Neutrophil (primary cell): ENCODE data around the gene HTR4.

ENCODE experiments used
- H3K27ac ChIP-seq: fragments of 200-600 bp; sonication (generic); 2 replicates; pipeline ENCODE4 v1.5.1; 2016; ENCODE audit warnings: mild to moderate bottlenecking, moderate library complexity
- H3K27me3 ChIP-seq: fragments of 200-600 bp; sonication (generic); 2 replicates; pipeline ENCODE4 v1.6.0; 2016; ENCODE audit warnings: mild to moderate bottlenecking
- H3K36me3 ChIP-seq: fragments of 200-600 bp; sonication (generic); 2 replicates; pipeline ENCODE4 v1.5.1; 2017
- H3K4me1 ChIP-seq, 2 experiments: fragments of 200-600 bp in 1 of 2; sonication (generic) in 1 of 2; 1 replicate in 1 of 2; 2 replicates in 1 of 2; pipeline versions ENCODE4 v1.5.1 to v1.6.1; 2013 to 2016; ENCODE audit warnings: low read depth in 1 of 2, low read length in 1 of 2, mild to moderate bottlenecking in 1 of 2, moderate library complexity in 1 of 2; ENCODE audit not compliant: control insufficient read depth in 1 of 2, insufficient read depth in 1 of 2
- H3K4me3 ChIP-seq, 2 experiments: fragments of 200-600 bp in 1 of 2; sonication (generic) in 1 of 2; 1 replicate in 1 of 2; 2 replicates in 1 of 2; pipeline ENCODE4 v1.5.1; 2013 to 2016; ENCODE audit warnings: low read depth in 1 of 2, low read length in 1 of 2, mild to moderate bottlenecking in 1 of 2, moderate library complexity in 1 of 2
- H3K9me3 ChIP-seq: fragments of 200-600 bp; sonication (generic); 2 replicates; pipeline ENCODE4 v1.5.1; 2016
- CTCF ChIP-seq: fragments of 200-600 bp; sonication (generic); IDR thresholded peaks from 2 replicates; pipeline ENCODE4 v1.5.1; 2016; ENCODE audit warnings: antibody characterized with exemption

Gene HTR4

GRCh38 chr5:148584103-148584502, 70.2 kb downstream of the HTR4 start:
- no peak overlapping the region for H3K4me3 ChIP-seq
- H3K27me3 ChIP-seq = no peaks in the 10 kb centered on the region
- H3K4me1 ChIP-seq = no peaks in the 10 kb centered on the region
- no peaks in the 10 kb centered on the region for H3K36me3 ChIP-seq
- H3K27ac ChIP-seq = no peak overlapping the region
- no peak for TF ChIP-seq CTCF
- no peaks in the 10 kb centered on the region for H3K9me3 ChIP-seq

- Histone ChIP-seq H3K4me1 (no peaks in the 10 kb centered on the region), H3K27ac (no peak overlapping the region), H3K27me3 (no peaks in the 10 kb centered on the region), H3K4me3 (no peak overlapping the region), H3K9me3 (no peaks in the 10 kb centered on the region), H3K36me3 (no peaks in the 10 kb centered on the region)
- no peak for TF ChIP-seq CTCF
These were observed 70.8 kb downstream of the HTR4 start for GRCh38 chr5:148583421-148583965.

- no peak overlapping the region for H3K27ac ChIP-seq
- peaks cover 22% of the 10 kb centered on the region for H3K27me3 ChIP-seq
- H3K4me3 ChIP-seq = no peak overlapping the region
- no peaks in the 10 kb centered on the region for H3K36me3 ChIP-seq
- no peaks in the 10 kb centered on the region for H3K9me3 ChIP-seq
- no peaks in the 10 kb centered on the region for H3K4me1 ChIP-seq
- no peak for TF ChIP-seq CTCF
These were observed 80.2 kb downstream of the HTR4 start for GRCh38 chr5:148574167-148574566.

GRCh38 chr5:148573374-148573773, 81.0 kb downstream of the HTR4 start:
- Histone ChIP-seq H3K9me3 (no peaks in the 10 kb centered on the region), H3K27ac (no peak overlapping the region), H3K27me3 (peaks cover 22% of the 10 kb centered on the region), H3K36me3 (no peaks in the 10 kb centered on the region), H3K4me1 (no peaks in the 10 kb centered on the region), H3K4me3 (no peak overlapping the region)
- TF ChIP-seq CTCF = no peak

GRCh38 chr5:148569948-148570347, 84.4 kb downstream of the HTR4 start:
- Histone ChIP-seq H3K36me3 (no peaks in the 10 kb centered on the region), H3K9me3 (no peaks in the 10 kb centered on the region), H3K27ac (no peak overlapping the region), H3K4me3 (no peak overlapping the region), H3K4me1 (no peaks in the 10 kb centered on the region), H3K27me3 (peaks cover 19% of the 10 kb centered on the region)
- TF ChIP-seq CTCF = no peak

- Histone ChIP-seq H3K36me3 (no peaks in the 10 kb centered on the region), H3K27ac (no peak overlapping the region), H3K9me3 (no peaks in the 10 kb centered on the region), H3K4me1 (no peaks in the 10 kb centered on the region), H3K4me3 (no peak overlapping the region), H3K27me3 (no peaks in the 10 kb centered on the region)
- no peak for TF ChIP-seq CTCF
These were observed 89.2 kb downstream of the HTR4 start for GRCh38 chr5:148565148-148565547.
